Hepatocyte (in vitro differentiated cells): ENCODE results near the gene KLHL21. TPM values are rescaled to one million over a fixed set of nuclear protein-coding genes. Genes with fewer than 3 reads are reported as not detected.

Source experiments
- DNase-seq: peaks from one replicate; pipeline ENCODE4 v3.0.0-alpha.2; 2016; ENCODE audit warnings: low spot score
- H2AFZ ChIP-seq: fragments of 200-600 bp; sonication (generic); 2 replicates; pipeline ENCODE4 v1.6.0; 2016; ENCODE audit warnings: antibody characterized with exemption, mild to moderate bottlenecking
- H3K27ac ChIP-seq: fragments of 200-600 bp; sonication (generic); 2 replicates; pipeline ENCODE4 v1.5.1; 2016; ENCODE audit warnings: mild to moderate bottlenecking
- H3K27me3 ChIP-seq: fragments of 200-600 bp; sonication (generic); 2 replicates; pipeline ENCODE4 v1.6.1; 2016
- H3K36me3 ChIP-seq: fragments of 200-600 bp; sonication (generic); replicated peaks from 2 replicates; pipeline ENCODE4 v1.5.1; 2016; ENCODE audit warnings: low read depth; ENCODE audit not compliant: insufficient read depth
- H3K4me1 ChIP-seq: fragments of 200-600 bp; sonication (generic); 2 replicates; pipeline ENCODE4 v1.5.1; 2016; ENCODE audit warnings: mild to moderate bottlenecking, moderate library complexity; ENCODE audit not compliant: insufficient read depth
- H3K4me2 ChIP-seq: fragments of 200-600 bp; sonication (generic); 2 replicates; pipeline ENCODE4 v1.6.0; 2016
- H3K4me3 ChIP-seq: fragments of 200-600 bp; sonication (generic); 2 replicates; pipeline ENCODE4 v1.5.1; 2016; ENCODE audit warnings: mild to moderate bottlenecking
- H3K79me2 ChIP-seq: fragments of 200-600 bp; sonication (generic); 2 replicates; pipeline ENCODE4 v1.6.0; 2017; ENCODE audit warnings: mild to moderate bottlenecking
- H3K9me2 ChIP-seq: fragments of 200-600 bp; sonication (generic); replicated peaks from 2 replicates; pipeline ENCODE4 v1.6.0; 2017; ENCODE audit warnings: mild to moderate bottlenecking; ENCODE audit not compliant: insufficient read depth
- H3K9me3 ChIP-seq: fragments of 200-600 bp; sonication (generic); 2 replicates; pipeline ENCODE4 v1.5.1; 2016; ENCODE audit warnings: low read depth, mild to moderate bottlenecking
- H4K20me1 ChIP-seq: fragments of 200-600 bp; sonication (generic); 2 replicates; pipeline ENCODE4 v1.6.0; 2016; ENCODE audit warnings: mild to moderate bottlenecking; ENCODE audit not compliant: insufficient read depth, poor library complexity, severe bottlenecking
- EZH2 ChIP-seq: fragments of 200-600 bp; sonication (generic); IDR thresholded peaks from 2 replicates; pipeline ENCODE4 v1.6.1; 2016; ENCODE audit warnings: antibody characterized with exemption, mild to moderate bottlenecking, borderline replicate concordance
- EZH2phosphoT487 ChIP-seq: fragments of 200-600 bp; sonication (generic); IDR thresholded peaks from one replicate; pipeline ENCODE4 v1.6.1; 2018; ENCODE audit warnings: antibody characterized with exemption, mild to moderate bottlenecking, low read depth, moderate library complexity; ENCODE audit not compliant: unreplicated experiment, severe bottlenecking
- WGBS: methylation state at CpG from one replicate; pipeline ENCODE4 v1.1.6; 2016; ENCODE audit warnings: low lambda C conversion rate; ENCODE audit errors: missing lambda C conversion rate; 5-methylcytosine and 5-hydroxymethylcytosine counted together
- polyA plus RNA-seq: library from polyadenylated mRNA; unstranded; fragments of >200 nt; fragmentation: Nextera tagmentation; extraction: Ambion mirVana; gene quantifications from 2 replicates; pipeline ENCODE4 v1.2.1, GENCODE V29; 2016
- total RNA-seq: library from RNA; depleted of rRNA; stranded (reverse); fragments of >200 nt; gene quantifications from 2 replicates; pipeline ENCODE4 v1.2.3, GENCODE V29; 2014
- TF ChIP-seq, protein P1 (sequence below): fragments of 200-600 bp; sonication (generic); IDR thresholded peaks from 2 replicates; pipeline ENCODE4 v1.5.1; 2016; ENCODE audit warnings: antibody characterized with exemption, mild to moderate bottlenecking; ENCODE audit not compliant: poor library complexity

Gene KLHL21
- total and polyA plus RNA-seq, 2 experiments from 2014 or later = 20.0 to 20.6 TPM

DNA sequence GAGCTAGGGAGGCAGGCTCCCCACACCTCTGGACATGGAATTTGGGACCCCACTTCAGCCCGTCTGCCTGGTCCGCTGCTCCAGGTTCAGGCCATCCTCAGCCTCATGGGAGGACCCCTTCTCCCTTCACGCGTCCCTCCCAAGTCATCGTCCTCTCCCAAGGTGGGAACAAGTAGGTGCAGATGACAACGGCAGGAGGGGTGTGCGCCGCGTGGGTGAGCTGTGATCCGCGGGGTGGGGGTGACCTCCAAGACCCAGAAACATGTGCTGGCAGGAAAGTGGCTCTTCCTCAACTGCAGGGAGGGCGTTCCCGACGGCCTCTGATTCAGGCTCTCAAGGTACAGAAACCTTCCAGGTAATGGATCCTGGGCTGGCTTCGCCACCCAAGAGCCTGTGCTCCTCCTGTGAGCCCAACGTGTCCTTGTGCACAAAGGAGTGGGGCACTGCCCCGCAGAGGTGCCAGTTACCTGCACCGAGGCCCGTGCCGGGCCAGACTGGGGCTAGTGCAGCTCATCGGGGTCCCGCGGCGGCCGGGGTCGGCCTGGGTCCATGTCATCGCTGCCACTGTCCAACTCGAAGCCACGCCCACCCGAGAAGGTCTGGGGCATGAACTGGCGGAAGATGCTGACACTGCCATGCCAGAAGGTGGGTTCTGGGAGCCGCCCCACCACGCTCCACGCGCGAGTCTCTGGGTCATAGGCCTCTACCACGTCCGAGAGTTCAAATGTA, 9.6 kb downstream of the KLHL21 start:
- Histone ChIP-seq H2AFZ (no peak overlapping the region), H3K4me3 (no peak overlapping the region), H3K4me1 (no peaks in the 10 kb centered on the region), H3K27ac (no peak overlapping the region), H3K4me2 (no peak overlapping the region), H3K27me3 (no peaks in the 10 kb centered on the region), H3K9me2 (no peaks in the 10 kb centered on the region), H3K36me3 (no peaks in the 10 kb centered on the region), H3K9me3 (no peaks in the 10 kb centered on the region), H4K20me1 (peaks cover 9% of the 10 kb centered on the region), H3K79me2 (peaks cover 20% of the 10 kb centered on the region)
- 96% methylated on average over 37 of the region's 38 CpGs for WGBS
- DNase-seq = no peak
- TF ChIP-seq EZH2 (no peak), EZH2phosphoT487 (no peak)
- TF ChIP-seq, protein P1, sequence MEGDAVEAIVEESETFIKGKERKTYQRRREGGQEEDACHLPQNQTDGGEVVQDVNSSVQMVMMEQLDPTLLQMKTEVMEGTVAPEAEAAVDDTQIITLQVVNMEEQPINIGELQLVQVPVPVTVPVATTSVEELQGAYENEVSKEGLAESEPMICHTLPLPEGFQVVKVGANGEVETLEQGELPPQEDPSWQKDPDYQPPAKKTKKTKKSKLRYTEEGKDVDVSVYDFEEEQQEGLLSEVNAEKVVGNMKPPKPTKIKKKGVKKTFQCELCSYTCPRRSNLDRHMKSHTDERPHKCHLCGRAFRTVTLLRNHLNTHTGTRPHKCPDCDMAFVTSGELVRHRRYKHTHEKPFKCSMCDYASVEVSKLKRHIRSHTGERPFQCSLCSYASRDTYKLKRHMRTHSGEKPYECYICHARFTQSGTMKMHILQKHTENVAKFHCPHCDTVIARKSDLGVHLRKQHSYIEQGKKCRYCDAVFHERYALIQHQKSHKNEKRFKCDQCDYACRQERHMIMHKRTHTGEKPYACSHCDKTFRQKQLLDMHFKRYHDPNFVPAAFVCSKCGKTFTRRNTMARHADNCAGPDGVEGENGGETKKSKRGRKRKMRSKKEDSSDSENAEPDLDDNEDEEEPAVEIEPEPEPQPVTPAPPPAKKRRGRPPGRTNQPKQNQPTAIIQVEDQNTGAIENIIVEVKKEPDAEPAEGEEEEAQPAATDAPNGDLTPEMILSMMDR = no peak

DNA sequence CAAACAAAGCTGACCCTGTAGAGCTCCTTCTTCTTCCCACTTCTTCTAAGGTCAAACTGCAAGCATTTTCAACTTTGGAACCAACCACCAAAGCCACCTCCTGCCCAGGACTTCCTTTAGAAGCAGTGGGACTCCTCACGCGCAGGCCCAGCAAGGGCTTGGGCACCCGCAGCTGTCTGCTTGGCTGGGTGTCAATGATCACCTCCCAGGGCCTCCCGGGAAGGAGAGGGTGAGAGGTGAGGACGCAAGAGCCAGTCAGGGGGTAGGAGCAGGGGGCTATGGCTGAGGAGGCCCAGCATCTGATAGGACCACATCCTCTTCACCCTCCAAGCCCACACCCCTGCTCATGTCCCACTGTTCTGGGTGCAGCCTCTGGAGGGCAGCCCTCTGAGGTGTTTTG, 10.2 kb downstream of the KLHL21 start:
- peaks cover 14% of the 10 kb centered on the region for H3K79me2 ChIP-seq
- H3K4me3 ChIP-seq = no peak overlapping the region
- 57% methylated on average over 5 of the region's 5 CpGs for WGBS
- H3K4me2 ChIP-seq = no peak overlapping the region
- no peaks in the 10 kb centered on the region for H3K4me1 ChIP-seq
- peaks cover 7% of the 10 kb centered on the region for H4K20me1 ChIP-seq
- no peak for DNase-seq
- H3K9me2 ChIP-seq = no peaks in the 10 kb centered on the region
- no peaks in the 10 kb centered on the region for H3K9me3 ChIP-seq
- no peaks in the 10 kb centered on the region for H3K27me3 ChIP-seq
- no peak overlapping the region for H2AFZ ChIP-seq
- TF ChIP-seq, protein P1 = no peak
- TF ChIP-seq EZH2phosphoT487 (no peak), EZH2 (no peak)
- no peak overlapping the region for H3K27ac ChIP-seq
- H3K36me3 ChIP-seq = no peaks in the 10 kb centered on the region

- DNase-seq = no peak
- Histone ChIP-seq H3K4me2 (no peak overlapping the region), H3K9me3 (no peaks in the 10 kb centered on the region), H3K27me3 (no peaks in the 10 kb centered on the region), H2AFZ (no peak overlapping the region), H3K4me3 (no peak overlapping the region), H3K4me1 (no peaks in the 10 kb centered on the region), H3K9me2 (no peaks in the 10 kb centered on the region), H4K20me1 (peaks cover 5% of the 10 kb centered on the region), H3K36me3 (no peaks in the 10 kb centered on the region), H3K79me2 (peaks cover 6% of the 10 kb centered on the region), H3K27ac (no peak overlapping the region)
- TF ChIP-seq, protein P1 = no peak
- TF ChIP-seq EZH2 (no peak), EZH2phosphoT487 (no peak)
- 76% methylated on average over 6 of the region's 6 CpGs for WGBS
These were observed 11.0 kb downstream of the KLHL21 start for GRCh38 chr1:6591644-6592043.
